Gastrocnemius medialis (tissue), 4 donors: ENCODE results near the gene ACSL1. TPM values are rescaled to one million over a fixed set of nuclear protein-coding genes. Genes with fewer than 3 reads are reported as not detected.

ENCODE experiments used
- ATAC-seq, 2 donors: fragments of 150-250 bp; one replicate each; pipeline ENCODE4 v1.9.1; 2016
- DNase-seq, 2 donors: peaks; one replicate each; pipeline ENCODE4 v3.0.0-alpha.2; 2019
- H3K27ac ChIP-seq, 4 donors: fragments of 200-600 bp; sonication (generic); 1 replicate in 1 of 4; 2 replicates in 3 of 4; pipeline ENCODE4 v1.5.1; 2016 to 2018; ENCODE audit warnings: mild to moderate bottlenecking in 2 of 4, moderate library complexity in 1 of 4
- H3K27me3 ChIP-seq, 3 donors: fragments of 200-600 bp; sonication (generic) in 2 of 3; 1 replicate in 1 of 3; 2 replicates in 2 of 3; pipeline versions ENCODE4 v1.5.1 to v1.6.0; 2016 to 2019; ENCODE audit warnings: mild to moderate bottlenecking in 1 of 3, moderate library complexity in 1 of 3
- H3K36me3 ChIP-seq, 2 donors: fragments of 200-600 bp; sonication (generic) in 1 of 2; one replicate each; pipeline ENCODE4 v1.5.1; 2017 to 2018
- H3K4me1 ChIP-seq, 2 donors: fragments of 200-600 bp; sonication (generic) in 1 of 2; one replicate each; pipeline ENCODE4 v1.5.1; 2016 to 2017; ENCODE audit warnings: mild to moderate bottlenecking in 2 of 2
- H3K4me3 ChIP-seq, 4 donors: fragments of 200-600 bp; sonication (generic) in 3 of 4; 1 replicate in 1 of 4; 2 replicates in 3 of 4; pipeline ENCODE4 v1.5.1; 2016 to 2019; ENCODE audit warnings: mild to moderate bottlenecking in 2 of 4
- H3K9me3 ChIP-seq, 3 donors: fragments of 200-600 bp; sonication (generic) in 2 of 3; 1 replicate in 1 of 3; 2 replicates in 2 of 3; pipeline ENCODE4 v1.5.1; 2016 to 2019
- POLR2A ChIP-seq, 2 donors: fragments of 450-650 bp; IDR thresholded peaks; one replicate each; pipeline ENCODE4 v1.6.1; 2017; ENCODE audit warnings: antibody characterized with exemption in 2 of 2, mild to moderate bottlenecking in 2 of 2, moderate library complexity in 2 of 2
- in situ Hi-C, 4 donors: fragments of 200-750 bp; cut with MboI; loops; one replicate each; pipeline versions ENCODE4 v1.15.0 to v1.8.0; 2017; ENCODE audit warnings: low sequenced_read_pairs in 4 of 4
- intact Hi-C: fragments of 100-400 bp; cut with DNase I; formaldehyde crosslinking; loops from one replicate; pipeline ENCODE4 v1.15.1; 2023; ENCODE audit warnings: low total_unique reads
- total RNA-seq, 4 donors: library from RNA; depleted of rRNA; stranded (reverse); fragments of >200 nt; gene quantifications; one replicate each; pipeline versions ENCODE4 v1.1.0 to v1.2.3, GENCODE V29; 2016
- TF ChIP-seq, protein P1 (sequence below), 5 experiments: fragments of 450-650 bp in 3 of 5; fragments of 200-600 bp in 2 of 5; sonication (generic) in 2 of 5; IDR thresholded peaks in 4 of 5; conservative IDR thresholded peaks in 1 of 5; 1 replicate in 4 of 5; 2 replicates in 1 of 5; pipeline ENCODE4 v1.5.1; 2016 to 2019; ENCODE audit warnings: antibody characterized with exemption in 5 of 5, mild to moderate bottlenecking in 3 of 5, moderate library complexity in 3 of 5

ACSL1 gene
- total RNA-seq, 4 donors from 2014 or later = 591 to 2,181 (median 1,316) TPM

DNA sequence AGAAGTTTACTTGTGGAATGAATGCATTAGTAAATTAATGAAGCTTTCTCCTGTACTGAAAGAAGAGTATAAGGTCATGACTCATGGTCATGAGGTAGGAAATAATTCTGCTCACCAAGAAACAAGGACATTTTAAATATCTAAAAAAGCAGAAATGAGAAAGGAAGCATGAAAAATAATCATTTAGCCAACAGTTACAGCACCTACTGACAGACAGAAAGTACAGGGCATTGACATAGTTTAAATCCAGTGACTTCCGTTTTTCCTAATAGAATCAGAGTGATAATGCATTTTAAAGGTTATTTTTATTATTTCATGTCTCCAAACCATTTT lies 30.5 kb upstream of the ACSL1 start:
- intact Hi-C loops (no loop called here), in situ Hi-C loops (no loop called here)
- Histone ChIP-seq H3K27ac (no peak overlapping the region), H3K4me1 (no peaks in the 10 kb centered on the region), H3K9me3 (no peaks in the 10 kb centered on the region), H3K36me3 (no peaks in the 10 kb centered on the region), H3K27me3 (no peaks in the 10 kb centered on the region), H3K4me3 (no peak overlapping the region)
- no peak for TF ChIP-seq POLR2A (IDR thresholded peaks at IDR 0.05)
- TF ChIP-seq, protein P1, sequence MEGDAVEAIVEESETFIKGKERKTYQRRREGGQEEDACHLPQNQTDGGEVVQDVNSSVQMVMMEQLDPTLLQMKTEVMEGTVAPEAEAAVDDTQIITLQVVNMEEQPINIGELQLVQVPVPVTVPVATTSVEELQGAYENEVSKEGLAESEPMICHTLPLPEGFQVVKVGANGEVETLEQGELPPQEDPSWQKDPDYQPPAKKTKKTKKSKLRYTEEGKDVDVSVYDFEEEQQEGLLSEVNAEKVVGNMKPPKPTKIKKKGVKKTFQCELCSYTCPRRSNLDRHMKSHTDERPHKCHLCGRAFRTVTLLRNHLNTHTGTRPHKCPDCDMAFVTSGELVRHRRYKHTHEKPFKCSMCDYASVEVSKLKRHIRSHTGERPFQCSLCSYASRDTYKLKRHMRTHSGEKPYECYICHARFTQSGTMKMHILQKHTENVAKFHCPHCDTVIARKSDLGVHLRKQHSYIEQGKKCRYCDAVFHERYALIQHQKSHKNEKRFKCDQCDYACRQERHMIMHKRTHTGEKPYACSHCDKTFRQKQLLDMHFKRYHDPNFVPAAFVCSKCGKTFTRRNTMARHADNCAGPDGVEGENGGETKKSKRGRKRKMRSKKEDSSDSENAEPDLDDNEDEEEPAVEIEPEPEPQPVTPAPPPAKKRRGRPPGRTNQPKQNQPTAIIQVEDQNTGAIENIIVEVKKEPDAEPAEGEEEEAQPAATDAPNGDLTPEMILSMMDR (IDR thresholded peaks at IDR 0.05 in 4 of 5, conservative IDR thresholded peaks at IDR 0.05 in 1 of 5) = no peak
- DNase-seq (no peak), ATAC-seq (peak in 1 of 2 donors; percentile 43)

DNA sequence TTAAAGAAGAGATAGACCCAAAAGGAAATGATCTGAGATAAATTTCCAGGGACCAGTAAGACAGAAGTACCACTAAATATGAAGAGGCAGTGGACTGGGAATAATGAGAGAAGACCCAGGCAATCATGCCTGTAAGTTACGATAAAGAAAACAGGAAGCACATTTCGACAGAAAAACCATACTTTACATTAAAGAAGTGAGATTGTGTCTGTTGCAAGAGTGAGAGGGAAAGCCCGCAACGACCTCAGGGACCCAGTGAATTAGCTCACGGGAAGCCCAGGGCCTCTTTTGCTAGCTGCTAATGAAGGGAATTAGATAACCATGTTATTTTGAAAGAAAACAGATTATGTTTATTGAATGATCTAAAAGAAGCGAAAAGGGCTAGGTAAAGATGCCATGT lies 28.9 kb upstream of the ACSL1 start:
- no peaks in the 10 kb centered on the region for H3K4me1 ChIP-seq

DNA sequence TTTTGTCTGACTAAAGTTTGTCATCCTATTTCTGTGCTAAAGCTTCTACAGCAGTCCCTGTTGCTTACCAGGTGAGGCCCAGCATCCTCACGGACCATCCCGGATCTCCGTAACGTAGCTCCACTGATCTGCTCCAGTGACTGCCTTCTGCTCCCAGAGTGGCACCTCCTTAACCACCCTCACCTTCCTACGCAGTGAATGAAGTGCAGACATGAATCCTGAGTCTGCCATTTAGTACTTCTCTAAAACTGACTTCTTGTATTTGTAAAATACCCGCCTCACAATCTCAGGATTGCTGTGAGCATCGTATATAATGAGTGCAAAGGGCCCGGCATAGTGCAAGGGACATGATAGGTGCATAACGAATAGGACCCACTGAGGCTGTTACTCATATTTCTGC lies 27.7 kb upstream of the ACSL1 start:
- H3K27me3 ChIP-seq = no peaks in the 10 kb centered on the region
- H3K36me3 ChIP-seq = no peaks in the 10 kb centered on the region
- TF ChIP-seq, protein P1 (IDR thresholded peaks at IDR 0.05 in 4 of 5, conservative IDR thresholded peaks at IDR 0.05 in 1 of 5) = no peak
- no peak for TF ChIP-seq POLR2A (IDR thresholded peaks at IDR 0.05)
- H3K4me3 ChIP-seq = no peak overlapping the region
- no peaks in the 10 kb centered on the region for H3K4me1 ChIP-seq
- no peaks in the 10 kb centered on the region for H3K9me3 ChIP-seq
- H3K27ac ChIP-seq = no peak overlapping the region
- intact Hi-C loops (no loop called here), in situ Hi-C loops (no loop called here)
- no peak for ATAC-seq
- DNase-seq = no peak

More for the DNA sequence above, 28.9 kb upstream of the ACSL1 start:
- TF ChIP-seq POLR2A (IDR thresholded peaks at IDR 0.05) = no peak
- TF ChIP-seq, protein P1 (IDR thresholded peaks at IDR 0.05 in 4 of 5, conservative IDR thresholded peaks at IDR 0.05 in 1 of 5) = no peak
- Histone ChIP-seq H3K9me3 (no peaks in the 10 kb centered on the region), H3K36me3 (no peaks in the 10 kb centered on the region), H3K27ac (no peak overlapping the region), H3K4me3 (no peak overlapping the region), H3K27me3 (no peaks in the 10 kb centered on the region)
- in situ Hi-C loops (no loop called here), intact Hi-C loops (no loop called here)
- no peak for DNase-seq
- no peak for ATAC-seq

DNA sequence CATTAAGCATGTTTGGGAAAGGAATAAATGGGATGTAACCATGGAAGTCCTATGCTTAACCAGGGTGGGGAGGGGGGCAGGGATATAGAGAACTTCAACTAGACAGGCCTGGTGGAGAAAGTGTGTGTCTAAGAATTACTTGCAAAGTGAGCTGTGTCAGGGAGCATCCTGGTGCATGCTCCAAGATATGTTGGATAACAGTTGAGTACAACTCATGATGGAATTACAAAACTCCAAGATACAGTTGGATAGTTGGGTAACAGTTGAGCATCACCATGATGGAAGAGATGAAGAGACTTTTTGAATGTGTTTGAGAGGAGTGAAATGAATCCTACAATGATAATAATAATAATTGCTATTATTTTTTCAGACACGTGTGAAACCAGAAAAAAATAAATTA lies 26.1 kb upstream of the ACSL1 start:
- H3K4me1 ChIP-seq = no peaks in the 10 kb centered on the region
- DNase-seq (no peak), ATAC-seq (no peak)
- H3K27me3 ChIP-seq = no peaks in the 10 kb centered on the region
- H3K9me3 ChIP-seq = no peaks in the 10 kb centered on the region
- H3K36me3 ChIP-seq = no peaks in the 10 kb centered on the region
- no peak overlapping the region for H3K4me3 ChIP-seq
- no peak overlapping the region for H3K27ac ChIP-seq
- in situ Hi-C loops = no loop called here
- intact Hi-C loops = no loop called here
- TF ChIP-seq, protein P1 (IDR thresholded peaks at IDR 0.05 in 4 of 5, conservative IDR thresholded peaks at IDR 0.05 in 1 of 5) = no peak
- TF ChIP-seq POLR2A (IDR thresholded peaks at IDR 0.05) = no peak

DNA sequence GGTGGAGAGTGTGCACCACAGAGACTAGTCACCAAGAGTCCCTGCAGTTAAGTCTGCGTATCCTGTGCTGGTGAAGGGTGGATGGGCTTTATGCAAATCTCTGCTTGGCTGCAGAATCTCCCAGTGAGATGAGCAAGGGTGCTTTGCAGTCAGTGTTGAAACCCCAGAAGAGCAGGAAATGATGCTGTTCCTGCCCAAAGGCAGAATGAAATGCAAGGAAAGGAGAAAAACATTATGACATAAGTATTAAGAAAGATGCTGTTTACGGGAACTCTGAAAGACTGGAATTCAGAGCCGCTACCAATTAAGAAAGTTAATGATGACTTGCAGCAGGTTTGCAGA lies 25.4 kb upstream of the ACSL1 start:
- peak in 1 of 2 donors; percentile 20 for DNase-seq
- TF ChIP-seq POLR2A (IDR thresholded peaks at IDR 0.05) = no peak
- TF ChIP-seq, protein P1 (IDR thresholded peaks at IDR 0.05 in 4 of 5, conservative IDR thresholded peaks at IDR 0.05 in 1 of 5) = no peak
- Histone ChIP-seq H3K27me3 (no peaks in the 10 kb centered on the region), H3K27ac (no peak overlapping the region), H3K4me1 (no peaks in the 10 kb centered on the region), H3K4me3 (no peak overlapping the region), H3K36me3 (no peaks in the 10 kb centered on the region), H3K9me3 (no peaks in the 10 kb centered on the region)
- peak in 1 of 2 donors; percentile 52 for ATAC-seq
- intact Hi-C loops (no loop called here), in situ Hi-C loops (no loop called here)
